Measurements from ENCODE around the gene PSAPL1.

PSAPL1 gene

GRCh38 chr4:7434766-7435150, at the start of gene PSAPL1:
Gene PSAPL1, minus strand, starts transcription at chr4:7434930. Its CDS starts 51 bp downstream, at chr4:7434879.
- DNase-seq = peak; percentile 40

GRCh38 chr4:7481227-7481626, 46.5 kb upstream of the PSAPL1 start:
- no peak for DNase-seq

- no peak for DNase-seq
Measured at GRCh38 chr4:7480423-7480822, 45.7 kb upstream of the PSAPL1 start.

GRCh38 chr4:7478665-7479064, 43.9 kb upstream of the PSAPL1 start:
- no peak for DNase-seq

GRCh38 chr4:7477695-7478094, 43.0 kb upstream of the PSAPL1 start:
- DNase-seq = no peak

GRCh38 chr4:7476820-7477219, 42.1 kb upstream of the PSAPL1 start:
- DNase-seq = no peak

GRCh38 chr4:7475207-7475606, 40.5 kb upstream of the PSAPL1 start:
- DNase-seq = no peak

GRCh38 chr4:7474320-7474719, 39.6 kb upstream of the PSAPL1 start:
- no peak for DNase-seq

- DNase-seq = no peak
Measured at GRCh38 chr4:7473081-7473480, 38.4 kb upstream of the PSAPL1 start.

GRCh38 chr4:7472442-7473013, 37.8 kb upstream of the PSAPL1 start:
- no peak for DNase-seq

- no peak for DNase-seq
Measured at GRCh38 chr4:7470522-7471128, 35.9 kb upstream of the PSAPL1 start.

GRCh38 chr4:7470111-7470510, 35.4 kb upstream of the PSAPL1 start:
- no peak for DNase-seq

- DNase-seq = no peak
Measured at GRCh38 chr4:7469023-7469422, 34.3 kb upstream of the PSAPL1 start.

GRCh38 chr4:7467471-7467870, 32.7 kb upstream of the PSAPL1 start:
- DNase-seq = no peak

GRCh38 chr4:7466904-7467303, 32.2 kb upstream of the PSAPL1 start:
- no peak for DNase-seq

- DNase-seq = no peak
Measured at GRCh38 chr4:7466215-7466614, 31.5 kb upstream of the PSAPL1 start.

- DNase-seq = no peak
Measured at GRCh38 chr4:7465017-7465416, 30.3 kb upstream of the PSAPL1 start.

- DNase-seq = no peak
Measured at GRCh38 chr4:7464259-7464655, 29.5 kb upstream of the PSAPL1 start.

GRCh38 chr4:7463566-7464258, 29.0 kb upstream of the PSAPL1 start:
- no peak for DNase-seq

GRCh38 chr4:7462509-7462971, 27.8 kb upstream of the PSAPL1 start:
- DNase-seq = peak; percentile 5

GRCh38 chr4:7461230-7461629, 26.5 kb upstream of the PSAPL1 start:
- DNase-seq = no peak

GRCh38 chr4:7460566-7460965, 25.8 kb upstream of the PSAPL1 start:
- peak; percentile 19 for DNase-seq

GRCh38 chr4:7459471-7459870, 24.7 kb upstream of the PSAPL1 start:
- DNase-seq = no peak

GRCh38 chr4:7458477-7458876, 23.7 kb upstream of the PSAPL1 start:
- DNase-seq = no peak

GRCh38 chr4:7458066-7458425, 23.3 kb upstream of the PSAPL1 start:
- DNase-seq = no peak

Measured in fibroblast of skin of right biceps (primary cell).